ENCODE measurements around the gene PTPRCAP. TPM values are rescaled to one million over a fixed set of nuclear protein-coding genes. Genes with fewer than 3 reads are reported as not detected.

The PTPRCAP gene
- total RNA-seq, 2 experiments from 2014 or later, result 351 to 371 TPM

GRCh38 chr11:67398661-67399563 is 38.6 kb downstream of the PTPRCAP start:
- POLR2A ChIA-PET, result interaction anchor here (0.6 to 12.5 kb wide), 8 partner anchors 9 to 86 kb away, joined by 3 to 491 read pairs (median 36); partner anchors contain the start of genes AIP, CARNS1, POLD4 and PTPRCAP
- Mint-ChIP-seq H3K4me3 (peak overlapping the region; percentile 93), H3K27ac (peak overlapping the region; percentile 56), H3K4me1 (peaks cover 35% of the 10 kb centered on the region), H3K36me3 (peaks cover 28% of the 10 kb centered on the region), H3K27me3 (no peaks in the 10 kb centered on the region), H3K9me3 (no peaks in the 10 kb centered on the region)
- ATAC-seq (ENCODE audit: low read depth) (no peak), DNase-seq (no peak)

- H3K9me3 Mint-ChIP-seq, result no peaks in the 10 kb centered on the region
- H3K36me3 Mint-ChIP-seq, result peaks cover 29% of the 10 kb centered on the region
- H3K27ac Mint-ChIP-seq, result peak overlapping the region; percentile 81
- POLR2A ChIA-PET, result interaction anchor here (0.8 to 12.5 kb wide), 4 partner anchors 10 to 45 kb away, joined by 3 to 491 read pairs (median 24); partner anchors contain the start of genes POLD4, PTPRCAP and RPS6KB2
- H3K4me1 Mint-ChIP-seq, result peaks cover 35% of the 10 kb centered on the region
- DNase-seq (no peak), ATAC-seq (ENCODE audit: low read depth) (no peak)
- no peaks in the 10 kb centered on the region for H3K27me3 Mint-ChIP-seq
- peak overlapping the region; percentile 80 for H3K4me3 Mint-ChIP-seq
Measured at GRCh38 chr11:67397986-67398660, 39.4 kb downstream of the PTPRCAP start.

- H3K36me3 Mint-ChIP-seq, result peaks cover 29% of the 10 kb centered on the region
Measured at GRCh38 chr11:67397536-67397935, 39.9 kb downstream of the PTPRCAP start.

GRCh38 chr11:67396587-67397389 is 40.7 kb downstream of the PTPRCAP start:
- POLR2A ChIA-PET, result interaction anchor here (0.6 to 12.5 kb wide), 14 partner anchors 8 to 109 kb away, joined by 3 to 491 read pairs (median 6); partner anchors contain the start of genes CLCF1, POLD4, PTPRCAP and RPS6KB2
- peak; percentile 56 for DNase-seq
- peak overlapping the region; percentile 97 for H3K27ac Mint-ChIP-seq
- peak overlapping the region; percentile 80 for H3K4me3 Mint-ChIP-seq
- H3K9me3 Mint-ChIP-seq, result no peaks in the 10 kb centered on the region
- ATAC-seq (ENCODE audit: low read depth), result peak; percentile 19
- H3K36me3 Mint-ChIP-seq, result peaks cover 29% of the 10 kb centered on the region
- no peaks in the 10 kb centered on the region for H3K27me3 Mint-ChIP-seq
- H3K4me1 Mint-ChIP-seq, result peaks cover 42% of the 10 kb centered on the region

More at GRCh38 chr11:67397536-67397935, 39.9 kb downstream of the PTPRCAP start:
- H3K4me3 Mint-ChIP-seq, result peak overlapping the region; percentile 80
- no peak for DNase-seq
- no peaks in the 10 kb centered on the region for H3K27me3 Mint-ChIP-seq
- no peak for ATAC-seq (ENCODE audit: low read depth)
- H3K27ac Mint-ChIP-seq, result peak overlapping the region; percentile 81
- POLR2A ChIA-PET, result interaction anchor here (0.8 to 12.5 kb wide), 6 partner anchors 11 to 88 kb away, joined by 3 to 491 read pairs (median 8); partner anchors contain the start of genes POLD4, PTPRCAP and RPS6KB2
- H3K9me3 Mint-ChIP-seq, result no peaks in the 10 kb centered on the region
- peaks cover 38% of the 10 kb centered on the region for H3K4me1 Mint-ChIP-seq

- Mint-ChIP-seq H3K36me3 (peaks cover 29% of the 10 kb centered on the region), H3K27me3 (no peaks in the 10 kb centered on the region), H3K4me1 (peaks cover 44% of the 10 kb centered on the region), H3K9me3 (no peaks in the 10 kb centered on the region), H3K4me3 (peak overlapping the region; percentile 31), H3K27ac (peak overlapping the region; percentile 97)
- DNase-seq (no peak), ATAC-seq (ENCODE audit: low read depth) (peak; percentile 0)
- POLR2A ChIA-PET, result interaction anchor here (0.6 to 12.5 kb wide), 15 partner anchors 9 to 108 kb away, joined by 3 to 491 read pairs (median 5); partner anchors contain the start of genes CLCF1, POLD4, PTPRCAP and RPS6KB2
Measured at GRCh38 chr11:67396259-67396581, 41.3 kb downstream of the PTPRCAP start.

GRCh38 chr11:67395555-67396258 is 41.8 kb downstream of the PTPRCAP start:
- Mint-ChIP-seq H3K4me3 (no peak overlapping the region), H3K36me3 (peaks cover 28% of the 10 kb centered on the region), H3K27ac (peak overlapping the region; percentile 97), H3K4me1 (peaks cover 47% of the 10 kb centered on the region), H3K9me3 (no peaks in the 10 kb centered on the region), H3K27me3 (no peaks in the 10 kb centered on the region)
- POLR2A ChIA-PET, result interaction anchor here (0.8 to 12.5 kb wide), 13 partner anchors 8 to 108 kb away, joined by 3 to 491 read pairs (median 6); partner anchors contain the start of genes POLD4, PTPRCAP, RPS6KB2 and TBC1D10C
- DNase-seq (no peak), ATAC-seq (ENCODE audit: low read depth) (no peak)

GRCh38 chr11:67393990-67394389 is 43.5 kb downstream of the PTPRCAP start:
- H3K27ac Mint-ChIP-seq, result peak overlapping the region; percentile 17
- ATAC-seq (ENCODE audit: low read depth) (no peak), DNase-seq (no peak)
- no peaks in the 10 kb centered on the region for H3K27me3 Mint-ChIP-seq
- peak overlapping the region; percentile 16 for H3K4me3 Mint-ChIP-seq
- H3K36me3 Mint-ChIP-seq, result peaks cover 22% of the 10 kb centered on the region
- H3K9me3 Mint-ChIP-seq, result no peaks in the 10 kb centered on the region
- H3K4me1 Mint-ChIP-seq, result peaks cover 52% of the 10 kb centered on the region
- POLR2A ChIA-PET, result interaction anchor here (0.7 to 12.5 kb wide), 7 partner anchors 9 to 111 kb away, joined by 3 to 491 read pairs (median 4); partner anchors contain the start of genes PITPNM1, PPP1CA, PTPRCAP and RPS6KB2

- Mint-ChIP-seq H3K36me3 (peaks cover 20% of the 10 kb centered on the region), H3K9me3 (no peaks in the 10 kb centered on the region), H3K4me3 (peak overlapping the region; percentile 16), H3K4me1 (peaks cover 52% of the 10 kb centered on the region), H3K27me3 (no peaks in the 10 kb centered on the region), H3K27ac (peak overlapping the region; percentile 17)
- ATAC-seq (ENCODE audit: low read depth), result no peak
- POLR2A ChIA-PET, result interaction anchor here (1.1 to 12.5 kb wide), 4 partner anchors 9 to 112 kb away, joined by 3 to 491 read pairs (median 60); partner anchors contain the start of genes PITPNM1, PPP1CA, PTPRCAP and RPS6KB2
- no peak for DNase-seq
Measured at GRCh38 chr11:67393437-67393836, 44.0 kb downstream of the PTPRCAP start.

- H3K27ac Mint-ChIP-seq, result peak overlapping the region; percentile 75
- H3K27me3 Mint-ChIP-seq, result no peaks in the 10 kb centered on the region
- POLR2A ChIA-PET, result interaction anchor here (0.5 to 5.8 kb wide), 26 partner anchors 11 to 645 kb away, joined by 3 to 91 read pairs (median 5); partner anchors contain the start of genes AIP, POLD4, PPP1CA and PTPRCAP
- H3K4me3 Mint-ChIP-seq, result peak overlapping the region; percentile 96
- no peaks in the 10 kb centered on the region for H3K9me3 Mint-ChIP-seq
- H3K36me3 Mint-ChIP-seq, result peaks cover 12% of the 10 kb centered on the region
- ATAC-seq (ENCODE audit: low read depth) (peak; percentile 1), DNase-seq (no peak)
- H3K4me1 Mint-ChIP-seq, result peaks cover 41% of the 10 kb centered on the region
Measured at GRCh38 chr11:67392183-67392715, 45.2 kb downstream of the PTPRCAP start.

- Mint-ChIP-seq H3K9me3 (no peaks in the 10 kb centered on the region), H3K27me3 (no peaks in the 10 kb centered on the region), H3K36me3 (peaks cover 8% of the 10 kb centered on the region), H3K27ac (peak within 1 kb of the TSS; percentile 75), H3K4me3 (peak within 1 kb of the TSS; percentile 96), H3K4me1 (peaks cover 36% of the 10 kb centered on the region)
- DNase-seq (peak; percentile 93), ATAC-seq (ENCODE audit: low read depth) (peak; percentile 68)
- POLR2A ChIA-PET, result interaction anchor here (0.6 to 5.8 kb wide), 29 partner anchors 10 to 644 kb away, joined by 3 to 91 read pairs (median 5); partner anchors contain the start of genes AIP, ANKRD13D, CDK2AP2 and POLD4
Measured at GRCh38 chr11:67391304-67392182, 45.9 kb downstream of the PTPRCAP start, which contains the start of gene RAD9A. TSS of gene RAD9A (plus strand) at chr11:67391986. CDS start at chr11:67392045, 59 bp downstream.
